ENCODE results near the gene ZNF792. TPM values are rescaled to one million over a fixed set of nuclear protein-coding genes. Genes with fewer than 3 reads are reported as not detected.

The ZNF792 gene
- polyA plus RNA-seq, 1 of the 3 experiments (the other 2 are of a cell fraction), result 1.5 TPM

GRCh38 chr19:34991542-34992333 is 27.7 kb upstream of the ZNF792 start:
- Histone ChIP-seq H3K4me3 (ENCODE audit: low read depth in 2 of 2, low read length in 1 of 2) (no peak overlapping the region), H3K36me3 (replicated peaks in 1 of 2; ENCODE audit: control insufficient read depth in 1 of 2, insufficient read depth in 2 of 2, low read length in 1 of 2) (no peaks in the 10 kb centered on the region), H2AFZ (ENCODE audit: low read depth) (no peak overlapping the region), H3K27ac (ENCODE audit: low read depth in 2 of 2, low read length in 1 of 2) (no peak overlapping the region), H3K9ac (no peak overlapping the region), H4K20me1 (ENCODE audit: insufficient read depth) (no peaks in the 10 kb centered on the region), H3K27me3 (ENCODE audit: insufficient read depth) (no peaks in the 10 kb centered on the region), H3K9me2 (no peaks in the 10 kb centered on the region), H3K4me2 (no peak overlapping the region), H3F3A (replicated peaks; ENCODE audit: insufficient read depth) (no peaks in the 10 kb centered on the region), H3K79me2 (ENCODE audit: insufficient read depth) (no peaks in the 10 kb centered on the region), H3K4me1 (ENCODE audit: control insufficient read depth in 1 of 2, insufficient read depth in 2 of 2, low read depth in 1 of 2, low read length in 1 of 2) (no peaks in the 10 kb centered on the region), H3K9me3 (no peaks in the 10 kb centered on the region)
- no peak for TF ChIP-seq MXI1 (IDR thresholded peaks at IDR 0.05; ENCODE audit: low read depth, low read length)
- TF ChIP-seq TAF1 (IDR thresholded peaks at IDR 0.05; ENCODE audit: borderline replicate concordance, low read depth, low read length), result no peak
- TF ChIP-seq FOXJ3 (CRISPR knock-in tag; IDR thresholded peaks at IDR 0.05), result no peak
- no peak for TF ChIP-seq TEAD4 (IDR thresholded peaks at IDR 0.05; ENCODE audit: borderline replicate concordance, insufficient read depth)
- no peak for TF ChIP-seq NRF1 (IDR thresholded peaks at IDR 0.05; ENCODE audit: low read depth, low read length)
- no peak for TF ChIP-seq ZBTB33 (IDR thresholded peaks at IDR 0.05; ENCODE audit: borderline replicate concordance, low read depth)
- no peak for TF ChIP-seq JUND (IDR thresholded peaks at IDR 0.05)
- no peak for TF ChIP-seq RAD21 (IDR thresholded peaks at IDR 0.05; ENCODE audit: low read length)
- TF ChIP-seq NFIC (IDR thresholded peaks at IDR 0.05; ENCODE audit: borderline replicate concordance), result no peak
- TF ChIP-seq CHD2 (IDR thresholded peaks at IDR 0.05; ENCODE audit: low read length, partially characterized antibody), result no peak
- TF ChIP-seq POLR2AphosphoS5 (IDR thresholded peaks at IDR 0.05; ENCODE audit: low read depth, low read length), result no peak
- no peak for TF ChIP-seq ELF1 (IDR thresholded peaks at IDR 0.05)
- TF ChIP-seq USF2 (IDR thresholded peaks at IDR 0.05; ENCODE audit: borderline replicate concordance, low read depth, low read length), result no peak
- TF ChIP-seq RXRA (IDR thresholded peaks at IDR 0.05; ENCODE audit: borderline replicate concordance, low read depth), result no peak
- TF ChIP-seq EP300 (IDR thresholded peaks at IDR 0.05; ENCODE audit: borderline replicate concordance in 1 of 2, low read depth in 1 of 2, low read length in 1 of 2), result no peak
- TF ChIP-seq PBX3 (IDR thresholded peaks at IDR 0.05), result no peak
- DNase-seq, result no peak
- 65% methylated on average over 8 of the region's 8 CpGs for WGBS (ENCODE audit: low lambda C conversion rate)
- ChIA-PET POLR2A (no interaction called here), CTCF (interaction anchor here (1.2 to 6.3 kb wide), 2 partner anchors 19 to 52 kb away, joined by 3 to 24 read pairs; no protein-coding TSS in a partner anchor)

Measured in SK-N-SH (cell line).